OCI-LY3 (cell line): ENCODE measurements around the gene LILRB2.
"Not testable (repeated sequence)": the region's sequence is repeated elsewhere in the genome, so short reads cannot be mapped to it uniquely, and the experiment has no call there.

Experiments
- EZH2phosphoT487 ChIP-seq: fragments of 200-600 bp; shearing (Covaris generic); IDR thresholded peaks from 2 replicates; pipeline ENCODE4 v1.6.1; 2018; ENCODE audit warnings: antibody characterized with exemption, mixed run types, low read depth
- TF ChIP-seq, protein P1 (sequence below): fragments of 200-600, 300-600 bp; sonication (generic); IDR thresholded peaks from 2 replicates; pipeline ENCODE4 v1.5.1; 2014; ENCODE audit warnings: antibody characterized with exemption, low read length, low read depth

DNA sequence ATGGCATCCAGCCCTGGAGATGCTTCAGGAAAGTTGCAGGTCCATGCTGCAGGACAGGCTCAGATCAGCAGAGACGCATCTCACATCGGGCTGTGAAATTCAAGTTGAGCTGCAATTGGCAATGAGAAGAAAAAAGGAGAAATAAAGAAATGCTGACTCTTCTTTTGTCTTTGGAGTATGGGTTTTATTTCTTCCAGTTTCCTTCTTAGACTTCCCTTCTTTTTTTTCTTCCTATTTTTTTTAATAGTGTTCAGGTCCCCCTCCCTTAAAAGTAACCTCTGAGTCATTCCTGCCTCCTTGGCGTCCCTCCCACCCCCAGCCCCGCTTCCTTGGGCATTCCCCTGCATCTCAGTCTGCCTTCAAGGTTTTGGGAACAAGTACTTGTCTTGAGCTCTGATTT, 9.3 kb downstream of the LILRB2 start:
- TF ChIP-seq, protein P1, sequence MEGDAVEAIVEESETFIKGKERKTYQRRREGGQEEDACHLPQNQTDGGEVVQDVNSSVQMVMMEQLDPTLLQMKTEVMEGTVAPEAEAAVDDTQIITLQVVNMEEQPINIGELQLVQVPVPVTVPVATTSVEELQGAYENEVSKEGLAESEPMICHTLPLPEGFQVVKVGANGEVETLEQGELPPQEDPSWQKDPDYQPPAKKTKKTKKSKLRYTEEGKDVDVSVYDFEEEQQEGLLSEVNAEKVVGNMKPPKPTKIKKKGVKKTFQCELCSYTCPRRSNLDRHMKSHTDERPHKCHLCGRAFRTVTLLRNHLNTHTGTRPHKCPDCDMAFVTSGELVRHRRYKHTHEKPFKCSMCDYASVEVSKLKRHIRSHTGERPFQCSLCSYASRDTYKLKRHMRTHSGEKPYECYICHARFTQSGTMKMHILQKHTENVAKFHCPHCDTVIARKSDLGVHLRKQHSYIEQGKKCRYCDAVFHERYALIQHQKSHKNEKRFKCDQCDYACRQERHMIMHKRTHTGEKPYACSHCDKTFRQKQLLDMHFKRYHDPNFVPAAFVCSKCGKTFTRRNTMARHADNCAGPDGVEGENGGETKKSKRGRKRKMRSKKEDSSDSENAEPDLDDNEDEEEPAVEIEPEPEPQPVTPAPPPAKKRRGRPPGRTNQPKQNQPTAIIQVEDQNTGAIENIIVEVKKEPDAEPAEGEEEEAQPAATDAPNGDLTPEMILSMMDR: not testable (repeated sequence)
- TF ChIP-seq EZH2phosphoT487: not testable (repeated sequence)
